ENCODE measurements around the gene SWT1. TPM values are rescaled to one million over a fixed set of nuclear protein-coding genes. Genes with fewer than 3 reads are reported as not detected.
"Not testable (repeated sequence)": the region's sequence is repeated elsewhere in the genome, so short reads cannot be mapped to it uniquely, and the experiment has no call there.

The SWT1 gene
- total RNA-seq, 1 donor from 2014 or later = 2.4 TPM

GRCh38 chr1:185317886-185318310, 160.9 kb downstream of the SWT1 start:
- peak; percentile 51 for DNase-seq (ENCODE audit: low read depth)
- TF ChIP-seq CTCF (conservative IDR thresholded peaks at IDR 0.05; ENCODE audit: low read depth, low read length) = no peak
- H3K4me3 ChIP-seq (ENCODE audit: low read depth, low read length) = peak overlapping the region; percentile 91

GRCh38 chr1:185318431-185319138, 161.6 kb downstream of the SWT1 start:
- TF ChIP-seq CTCF (conservative IDR thresholded peaks at IDR 0.05; ENCODE audit: low read depth, low read length) = no peak
- H3K4me3 ChIP-seq (ENCODE audit: low read depth, low read length) = peak overlapping the region; percentile 91
- DNase-seq (ENCODE audit: low read depth) = no peak

GRCh38 chr1:185319139-185319475, 162.1 kb downstream of the SWT1 start:
- H3K4me3 ChIP-seq (ENCODE audit: low read depth, low read length) = no peak overlapping the region
- no peak for DNase-seq (ENCODE audit: low read depth)
- TF ChIP-seq CTCF (conservative IDR thresholded peaks at IDR 0.05; ENCODE audit: low read depth, low read length) = no peak

- H3K4me3 ChIP-seq (ENCODE audit: low read depth, low read length); DNase-seq (ENCODE audit: low read depth): not testable (repeated sequence)
These were observed 164.1 kb downstream of the SWT1 start for GRCh38 chr1:185321104-185321503.

- DNase-seq (ENCODE audit: low read depth); H3K4me3 ChIP-seq (ENCODE audit: low read depth, low read length): not testable (repeated sequence)
These were observed 164.8 kb downstream of the SWT1 start for GRCh38 chr1:185321653-185322221.

GRCh38 chr1:185322636-185323035, 165.7 kb downstream of the SWT1 start:
- no peak for TF ChIP-seq CTCF (conservative IDR thresholded peaks at IDR 0.05; ENCODE audit: low read depth, low read length)
- DNase-seq (ENCODE audit: low read depth) = no peak
- no peak overlapping the region for H3K4me3 ChIP-seq (ENCODE audit: low read depth, low read length)

- no peak for TF ChIP-seq CTCF (conservative IDR thresholded peaks at IDR 0.05; ENCODE audit: low read depth, low read length)
These were observed 167.2 kb downstream of the SWT1 start for GRCh38 chr1:185324118-185324517.

GRCh38 chr1:185325413-185325812, 168.4 kb downstream of the SWT1 start:
- no peak overlapping the region for H3K4me3 ChIP-seq (ENCODE audit: low read depth, low read length)
- no peak for TF ChIP-seq CTCF (conservative IDR thresholded peaks at IDR 0.05; ENCODE audit: low read depth, low read length)
- peak; percentile 82 for DNase-seq (ENCODE audit: low read depth)

More at GRCh38 chr1:185324118-185324517, 167.2 kb downstream of the SWT1 start:
- H3K4me3 ChIP-seq (ENCODE audit: low read depth, low read length) = no peak overlapping the region
- no peak for DNase-seq (ENCODE audit: low read depth)

Measured in epithelial cell of proximal tubule (primary cell).